Stromal cell of bone marrow (primary cell): ENCODE results near the gene IL17D.
"Not testable (repeated sequence)": the region's sequence is repeated elsewhere in the genome, so short reads cannot be mapped to it uniquely, and the experiment has no call there.

Source experiments
- DNase-seq: peaks from one replicate; pipeline ENCODE4 v3.0.0-alpha.2; 2012; ENCODE audit warnings: low read depth

IL17D gene

GRCh38 chr13:20702915-20703779 is at the start of gene IL17D:
Gene IL17D, plus strand, starts transcription at chr13:20703699. Its CDS starts 303 bp downstream, at chr13:20704002.
- DNase-seq = no peak

- DNase-seq = peak; percentile 7
Observed at GRCh38 chr13:20654156-20654555, 49.3 kb upstream of the IL17D start.

DNA sequence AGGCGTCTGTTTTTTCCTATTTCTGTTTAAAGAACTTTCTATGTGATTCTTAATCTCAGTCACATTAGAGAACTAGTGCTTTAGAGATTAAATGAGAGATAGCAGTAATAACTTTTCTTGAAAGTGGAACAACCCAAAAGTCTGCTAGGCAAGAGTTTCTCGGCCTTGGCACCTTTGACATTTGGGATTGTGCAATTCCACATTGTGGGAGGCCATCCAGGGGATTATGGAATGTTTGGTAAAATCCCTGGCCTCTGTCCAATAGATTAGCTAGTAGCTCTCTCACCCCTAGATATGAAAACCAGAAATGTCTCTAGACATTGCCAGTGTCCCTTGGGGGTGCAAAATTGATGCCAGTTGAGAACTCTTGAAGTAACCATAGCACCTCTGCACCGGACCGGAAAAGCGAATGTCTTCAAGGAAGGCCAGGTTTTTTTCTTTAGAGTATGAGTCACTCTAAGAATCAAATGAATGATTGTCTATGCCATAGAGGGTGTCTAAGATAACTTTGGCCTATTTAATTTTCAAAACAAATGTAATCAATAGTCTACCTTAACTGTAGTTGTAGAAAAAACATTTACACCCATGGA is 45.0 kb upstream of the IL17D start:
- no peak for DNase-seq

DNA sequence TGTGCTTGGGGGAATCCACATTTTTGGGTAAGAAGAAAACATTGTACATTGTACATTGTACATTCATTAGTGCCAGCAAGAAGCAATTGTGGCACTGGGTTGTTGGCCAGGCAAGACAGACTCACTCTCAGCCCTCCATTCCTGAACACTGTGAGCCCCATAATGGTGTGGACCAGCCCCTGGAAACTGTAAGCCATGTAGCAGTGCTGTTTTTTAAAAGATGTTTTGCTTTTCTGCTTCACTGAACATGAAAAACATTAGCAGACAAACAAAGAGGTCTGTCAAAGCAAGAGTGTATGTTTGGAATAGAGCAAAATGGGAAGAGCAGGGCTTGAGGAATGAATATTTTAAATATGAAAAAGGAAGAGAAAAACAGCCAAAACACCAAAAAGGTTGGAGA is 39.1 kb upstream of the IL17D start:
- DNase-seq = no peak

DNA sequence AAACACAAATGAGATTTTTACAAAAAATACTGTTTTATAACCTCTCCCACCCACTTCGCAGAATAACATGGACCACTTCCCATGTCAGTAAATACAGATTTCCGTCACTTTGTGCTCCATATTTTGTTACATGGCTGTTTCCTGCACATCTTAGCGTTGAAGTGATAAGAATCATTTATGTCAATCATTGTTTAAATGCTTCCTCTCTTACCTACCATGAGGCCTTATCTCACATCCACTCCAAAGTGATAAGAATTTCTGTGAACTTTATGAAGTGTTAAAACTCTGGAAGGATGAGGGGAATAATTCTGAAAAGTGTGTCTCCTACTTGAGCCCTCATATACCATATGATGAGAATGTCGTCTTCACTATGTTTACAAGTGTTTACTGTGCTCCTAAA is 36.6 kb upstream of the IL17D start:
- no peak for DNase-seq

GRCh38 chr13:20667857-20668437 is 35.6 kb upstream of the IL17D start:
- DNase-seq = no peak

GRCh38 chr13:20669162-20669561 is 34.3 kb upstream of the IL17D start:
- no peak for DNase-seq

- DNase-seq = no peak
Observed at GRCh38 chr13:20671789-20672188, 31.7 kb upstream of the IL17D start.

DNA sequence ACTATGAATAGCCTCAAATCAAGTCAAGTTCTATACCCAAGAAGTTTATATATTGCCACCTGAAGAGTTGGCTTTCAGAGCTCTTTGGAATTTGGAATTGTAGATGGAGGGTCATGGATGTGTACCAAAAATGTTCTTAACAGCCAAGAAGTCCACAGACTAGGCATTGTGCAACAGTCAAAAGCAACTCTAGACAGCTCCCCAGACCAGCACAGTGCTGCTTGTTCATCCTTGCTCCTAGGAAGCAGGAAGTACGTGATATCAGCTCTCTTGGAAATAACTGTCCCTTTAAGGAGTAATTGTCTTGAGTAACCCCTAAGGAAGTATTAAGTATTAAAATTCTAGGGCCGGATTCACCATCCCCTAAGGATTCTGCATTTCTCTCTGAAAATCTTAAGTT is 30.7 kb upstream of the IL17D start:
- peak; percentile 4 for DNase-seq

DNA sequence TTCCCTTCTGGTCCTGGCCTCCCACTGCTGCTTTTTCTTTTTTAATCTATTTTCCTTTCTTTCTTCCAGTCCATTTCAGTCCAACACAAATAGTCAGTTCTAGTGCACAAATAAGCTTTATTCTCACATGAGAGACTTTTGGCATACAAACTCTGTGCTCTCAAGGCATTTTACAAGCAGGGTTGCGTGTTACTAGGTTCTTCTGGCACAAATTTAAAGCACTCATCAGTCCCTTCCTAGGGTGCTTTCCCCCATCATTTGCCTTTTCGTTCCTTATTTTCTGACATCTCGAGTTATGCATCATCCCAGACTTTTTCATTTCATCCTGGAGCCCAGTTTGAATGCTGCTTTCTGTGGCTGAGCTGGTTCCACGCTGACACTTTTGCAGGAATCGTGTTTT is 29.8 kb upstream of the IL17D start:
- DNase-seq = no peak

DNA sequence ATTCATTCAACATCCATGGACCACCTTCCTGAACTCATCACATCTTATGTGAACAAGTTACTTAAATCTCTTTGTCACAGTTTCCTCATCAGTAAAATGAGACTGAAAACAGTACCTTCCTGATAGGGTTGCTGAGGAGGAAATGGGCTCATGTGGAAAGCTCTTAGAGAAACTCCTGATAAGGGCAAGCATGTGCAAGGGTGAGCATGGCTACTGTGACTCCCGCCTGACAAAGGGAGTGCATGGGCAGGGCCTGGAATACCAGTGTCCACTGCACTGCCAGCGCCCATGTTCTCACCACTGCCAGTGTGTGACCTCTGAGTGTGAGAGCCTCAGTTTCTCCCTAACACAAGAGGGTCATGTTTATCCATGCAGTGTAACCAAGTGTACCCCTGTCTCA is 27.3 kb upstream of the IL17D start:
- no peak for DNase-seq

- not testable (repeated sequence) for DNase-seq
Observed at GRCh38 chr13:20678606-20679005, 24.9 kb upstream of the IL17D start.

- no peak for DNase-seq
Observed at GRCh38 chr13:20679879-20680278, 23.6 kb upstream of the IL17D start.

DNA sequence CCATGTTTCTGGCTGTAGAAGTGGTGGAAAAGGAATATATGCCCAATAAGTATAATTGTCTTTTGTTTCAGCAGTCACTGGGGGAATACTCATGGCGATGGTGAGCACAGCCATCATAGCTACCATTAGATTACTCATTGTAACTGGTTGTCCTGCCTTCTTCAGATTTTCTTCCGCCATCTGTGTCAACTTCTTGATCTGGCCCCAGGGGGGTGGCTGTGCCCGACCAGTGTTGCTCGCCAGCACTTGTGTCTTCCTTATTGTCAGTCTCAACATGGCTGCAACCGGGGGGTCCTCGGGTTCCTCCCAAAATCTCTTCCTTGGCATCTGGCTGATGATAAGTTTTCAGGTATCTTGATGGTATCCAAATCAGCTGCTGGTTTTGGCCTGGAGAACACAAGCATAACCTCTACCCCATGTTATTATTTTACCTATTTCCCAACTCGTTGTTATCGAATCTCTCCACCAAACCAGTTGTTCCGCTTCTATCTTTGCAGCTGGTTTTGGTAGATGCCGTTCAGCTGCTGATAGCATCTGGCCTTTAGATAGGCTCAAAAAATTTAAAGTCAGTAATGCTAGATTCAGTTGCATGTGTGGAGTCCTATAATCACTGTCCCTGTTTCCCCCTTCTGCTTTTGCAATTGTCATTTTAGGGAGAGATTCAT is 23.0 kb upstream of the IL17D start:
- DNase-seq = no peak

DNA sequence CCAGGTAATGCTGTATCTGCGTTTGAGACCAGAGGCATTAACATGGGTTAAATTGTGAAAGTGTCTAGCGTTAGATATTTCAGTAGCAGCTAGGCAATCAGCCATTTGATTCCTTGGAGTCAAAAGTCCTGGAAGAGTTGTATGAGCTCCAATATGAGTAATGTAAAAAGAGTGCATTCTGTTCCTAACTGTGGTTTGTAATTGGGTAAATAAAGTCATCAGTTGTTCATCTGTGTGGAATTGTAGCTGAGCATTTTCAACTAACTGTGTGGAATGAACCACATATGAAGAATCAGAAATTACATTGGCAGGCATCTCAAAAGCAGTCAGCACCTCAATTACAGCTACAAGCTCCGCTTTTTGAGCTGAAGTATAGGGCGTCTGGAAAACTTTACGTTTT is 22.0 kb upstream of the IL17D start:
- DNase-seq = peak; percentile 79

DNA sequence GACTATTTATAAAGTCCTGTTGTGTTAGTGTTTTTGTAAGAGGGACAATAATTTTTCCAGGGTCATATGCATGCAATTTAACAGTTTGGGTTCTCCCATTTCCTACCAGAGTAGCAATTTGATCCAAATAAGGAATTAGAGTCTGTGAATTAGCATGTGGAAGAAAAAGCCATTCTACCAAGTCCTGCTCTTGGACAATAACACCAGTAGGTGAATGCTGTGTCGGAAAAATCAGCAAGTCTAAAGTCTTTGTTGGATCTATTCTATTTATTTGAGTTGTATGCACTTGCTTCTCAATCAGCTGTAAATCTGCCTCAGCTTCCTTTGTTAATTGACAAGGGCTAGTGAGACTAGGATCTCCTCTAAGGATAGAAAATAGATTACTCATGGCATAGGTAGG is 21.4 kb upstream of the IL17D start:
- no peak for DNase-seq

DNA sequence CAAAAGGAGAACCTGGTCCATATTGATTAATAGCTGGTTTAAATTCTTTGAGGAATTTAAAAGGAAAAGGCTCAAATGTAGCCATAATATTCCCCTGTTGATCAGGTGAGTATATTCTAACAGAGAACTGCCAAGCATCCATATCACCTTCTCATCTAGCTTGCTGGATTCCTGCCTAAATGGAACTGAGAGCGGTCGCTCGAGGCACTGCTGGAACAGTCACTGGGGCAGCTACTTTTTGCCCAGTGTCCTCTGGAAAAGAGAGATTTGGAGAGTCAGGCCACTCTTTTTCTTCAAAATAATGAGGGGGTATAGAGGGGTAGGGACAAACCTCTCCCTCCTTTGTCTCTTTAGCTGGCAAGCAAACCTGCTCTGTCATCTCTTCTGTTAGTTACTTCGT is 19.5 kb upstream of the IL17D start:
- DNase-seq = no peak

- DNase-seq = no peak
Observed at GRCh38 chr13:20684546-20684945, 19.0 kb upstream of the IL17D start.

- DNase-seq = no peak
Observed at GRCh38 chr13:20685092-20685491, 18.4 kb upstream of the IL17D start.

DNA sequence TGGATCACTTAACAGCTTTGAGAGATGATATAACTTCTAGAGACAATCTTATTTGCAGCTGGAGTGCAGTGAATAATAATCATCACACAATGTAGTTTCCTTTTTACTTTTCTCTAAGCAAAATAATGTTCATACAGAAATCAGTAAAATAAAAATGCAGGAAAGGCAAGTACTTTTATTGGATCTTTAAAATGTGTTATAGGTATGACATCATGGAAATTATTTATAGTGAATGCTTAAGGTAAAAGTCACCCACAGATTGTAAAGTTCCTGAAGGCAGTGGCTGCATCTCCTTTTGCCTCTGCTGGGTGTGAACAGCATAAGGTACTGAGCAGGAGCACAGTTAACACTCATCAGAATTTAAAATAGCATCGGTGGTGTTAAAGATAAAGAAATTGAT is 17.3 kb upstream of the IL17D start:
- no peak for DNase-seq

DNA sequence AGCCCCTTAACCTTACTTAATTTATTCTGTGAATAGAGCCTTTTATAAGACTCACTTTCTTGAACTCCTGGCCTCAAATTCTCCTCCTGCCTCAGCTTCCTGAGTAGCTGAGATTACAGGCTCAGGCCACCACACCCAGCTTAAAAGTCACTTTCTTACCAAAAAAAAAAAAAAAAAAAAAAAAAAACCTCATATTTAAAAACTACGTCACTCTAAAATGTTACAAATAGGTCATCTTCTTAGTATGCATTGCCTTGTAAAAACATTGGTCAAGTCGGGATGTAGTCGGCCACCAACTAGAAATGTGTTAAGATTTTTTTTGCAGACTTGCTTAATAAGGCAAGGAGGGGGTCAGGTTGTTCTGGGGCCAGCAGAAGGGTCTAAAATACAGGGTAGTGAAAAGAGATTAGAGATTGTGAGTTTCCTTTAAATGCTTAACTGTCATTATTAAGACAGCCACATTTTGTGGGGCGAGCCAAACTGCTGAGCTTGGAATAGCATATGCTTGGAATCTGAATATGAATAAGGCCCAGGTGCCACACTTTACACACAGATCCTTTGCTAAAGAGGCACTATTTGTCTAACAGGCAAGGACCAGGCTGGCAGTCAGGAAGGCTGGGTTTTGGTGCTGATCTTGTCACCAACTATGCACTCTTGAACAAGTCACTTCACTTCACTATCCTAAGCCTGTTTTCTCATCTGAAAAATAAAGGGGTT is 16.5 kb upstream of the IL17D start:
- no peak for DNase-seq

DNA sequence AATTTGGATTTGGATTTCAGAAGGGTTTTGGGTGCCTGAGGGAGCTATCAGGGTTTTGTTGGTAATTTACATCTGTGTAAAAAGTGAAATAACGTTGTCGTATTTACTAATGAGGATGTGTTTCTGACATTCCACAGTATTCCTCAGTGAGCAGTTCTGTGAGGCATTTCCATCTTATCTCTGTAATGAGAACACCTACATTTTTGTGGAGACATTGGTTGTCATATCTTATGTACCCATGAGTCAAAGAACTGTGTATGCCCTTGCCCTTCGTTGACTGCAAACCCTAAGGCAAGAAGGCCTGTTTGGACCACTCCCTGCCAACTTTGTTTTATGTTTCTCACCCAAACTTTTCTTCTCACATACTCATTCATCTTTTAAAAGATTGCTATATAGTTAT is 14.2 kb upstream of the IL17D start:
- no peak for DNase-seq
